Effector memory CD4-positive, alpha-beta T cell (primary cell): Measurements from ENCODE around the gene DIP2B.

Experiments used
- DNase-seq, 3 donors: peaks; one replicate each; pipeline ENCODE4 v3.0.0-alpha.2; 2020
- H3K27ac ChIP-seq: 2 replicates; pipeline ENCODE4 v1.7.0; 2013; ENCODE audit warnings: mild to moderate bottlenecking, low read length, moderate library complexity; ENCODE audit not compliant: insufficient read depth, poor library complexity, severe bottlenecking
- H3K27me3 ChIP-seq: replicated peaks from 2 replicates; pipeline ENCODE4 v1.7.0; 2013; ENCODE audit warnings: mild to moderate bottlenecking, low read length; ENCODE audit not compliant: insufficient read depth, control insufficient read depth, poor library complexity, severe bottlenecking
- H3K36me3 ChIP-seq: 2 replicates; pipeline ENCODE4 v1.7.0; 2013; ENCODE audit warnings: mild to moderate bottlenecking, low read length, moderate library complexity; ENCODE audit not compliant: control insufficient read depth, insufficient read depth
- H3K4me1 ChIP-seq: 2 replicates; pipeline ENCODE4 v1.7.0; 2013; ENCODE audit warnings: low read length, mild to moderate bottlenecking; ENCODE audit not compliant: control insufficient read depth, insufficient read depth, poor library complexity, severe bottlenecking
- H3K4me3 ChIP-seq: 2 replicates; pipeline ENCODE4 v1.7.0; 2013; ENCODE audit warnings: low read length, low read depth, mild to moderate bottlenecking; ENCODE audit not compliant: insufficient read depth, poor library complexity, severe bottlenecking
- H3K9me3 ChIP-seq: 2 replicates; pipeline ENCODE4 v1.7.0; 2013; ENCODE audit warnings: mild to moderate bottlenecking, low read length, moderate library complexity; ENCODE audit not compliant: control insufficient read depth

The DIP2B gene

GRCh38 chr12:50569876-50570275 lies 65.1 kb downstream of the DIP2B start:
- Histone ChIP-seq H3K9me3 (no peaks in the 10 kb centered on the region), H3K27me3 (no peaks in the 10 kb centered on the region), H3K27ac (no peak overlapping the region), H3K4me3 (no peak overlapping the region), H3K4me1 (no peaks in the 10 kb centered on the region), H3K36me3 (no peaks in the 10 kb centered on the region)
- DNase-seq: no peak

DNA sequence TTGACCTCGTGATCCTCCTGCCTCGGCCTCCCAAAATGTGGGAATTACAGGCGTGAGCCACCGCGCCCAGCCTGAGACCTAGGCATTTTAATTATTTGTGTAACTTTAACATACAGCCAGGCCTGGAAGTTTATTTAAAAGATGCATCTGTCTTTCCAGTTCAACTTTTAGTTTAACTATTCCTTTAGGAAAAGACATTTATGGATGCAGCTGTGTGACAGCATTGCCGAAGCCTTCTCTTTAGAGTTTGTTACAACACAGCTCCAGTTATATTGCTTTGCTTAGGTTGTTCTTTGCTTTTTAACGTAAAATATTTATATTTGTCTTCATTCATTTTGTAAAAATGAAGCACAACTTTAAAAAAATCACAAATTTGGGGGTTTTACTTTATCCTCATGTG lies 67.0 kb downstream of the DIP2B start:
- H3K9me3 ChIP-seq: no peaks in the 10 kb centered on the region
- DNase-seq: no peak
- H3K4me3 ChIP-seq: no peak overlapping the region
- no peaks in the 10 kb centered on the region for H3K27me3 ChIP-seq
- no peaks in the 10 kb centered on the region for H3K36me3 ChIP-seq
- no peaks in the 10 kb centered on the region for H3K4me1 ChIP-seq
- H3K27ac ChIP-seq: no peak overlapping the region

- Histone ChIP-seq H3K36me3 (no peaks in the 10 kb centered on the region), H3K27me3 (no peaks in the 10 kb centered on the region), H3K4me3 (no peak overlapping the region), H3K27ac (no peak overlapping the region), H3K9me3 (no peaks in the 10 kb centered on the region), H3K4me1 (no peaks in the 10 kb centered on the region)
- no peak for DNase-seq
Measured at GRCh38 chr12:50572287-50572686, 67.5 kb downstream of the DIP2B start.

GRCh38 chr12:50572760-50573159 lies 68.0 kb downstream of the DIP2B start:
- Histone ChIP-seq H3K36me3 (no peaks in the 10 kb centered on the region), H3K27ac (no peak overlapping the region), H3K9me3 (no peaks in the 10 kb centered on the region), H3K27me3 (no peaks in the 10 kb centered on the region), H3K4me3 (no peak overlapping the region), H3K4me1 (no peaks in the 10 kb centered on the region)
- no peak for DNase-seq

DNA sequence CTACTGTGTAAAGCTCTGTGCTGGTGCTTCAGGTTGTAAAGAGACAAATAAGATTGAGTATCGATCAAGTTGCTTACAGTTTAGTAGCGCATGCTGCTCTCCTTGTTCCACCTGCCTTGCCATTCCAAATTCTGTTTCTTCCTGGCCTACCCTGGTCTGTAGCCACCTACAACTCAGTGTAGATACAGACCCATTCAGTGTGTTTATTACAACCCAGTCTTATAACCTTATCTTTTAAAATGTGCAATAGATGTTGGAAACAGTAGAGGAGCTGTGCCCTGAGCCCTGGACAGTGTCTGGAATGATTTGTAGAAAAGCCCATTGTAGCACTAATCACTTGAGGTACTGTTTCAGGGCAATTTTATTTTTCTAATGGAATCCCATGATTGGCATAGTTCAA lies 68.5 kb downstream of the DIP2B start:
- no peaks in the 10 kb centered on the region for H3K4me1 ChIP-seq
- no peak overlapping the region for H3K4me3 ChIP-seq
- no peak for DNase-seq

GRCh38 chr12:50574601-50575348 lies 70.0 kb downstream of the DIP2B start:
- no peak overlapping the region for H3K4me3 ChIP-seq
- no peak overlapping the region for H3K27ac ChIP-seq
- H3K9me3 ChIP-seq: no peaks in the 10 kb centered on the region
- DNase-seq: no peak
- no peaks in the 10 kb centered on the region for H3K27me3 ChIP-seq
- no peaks in the 10 kb centered on the region for H3K36me3 ChIP-seq
- H3K4me1 ChIP-seq: peaks cover 2% of the 10 kb centered on the region

More for the DNA sequence above, 68.5 kb downstream of the DIP2B start:
- Histone ChIP-seq H3K9me3 (no peaks in the 10 kb centered on the region), H3K27ac (no peak overlapping the region), H3K36me3 (no peaks in the 10 kb centered on the region), H3K27me3 (no peaks in the 10 kb centered on the region)

GRCh38 chr12:50579757-50580267 lies 75.0 kb downstream of the DIP2B start:
- H3K27me3 ChIP-seq: no peaks in the 10 kb centered on the region
- peaks cover 2% of the 10 kb centered on the region for H3K4me1 ChIP-seq
- H3K9me3 ChIP-seq: no peaks in the 10 kb centered on the region
- H3K4me3 ChIP-seq: no peak overlapping the region
- DNase-seq: no peak
- H3K36me3 ChIP-seq: no peaks in the 10 kb centered on the region
- H3K27ac ChIP-seq: no peak overlapping the region

GRCh38 chr12:50580436-50580835 lies 75.7 kb downstream of the DIP2B start:
- no peaks in the 10 kb centered on the region for H3K36me3 ChIP-seq
- peaks cover 2% of the 10 kb centered on the region for H3K4me1 ChIP-seq
- H3K27me3 ChIP-seq: no peaks in the 10 kb centered on the region
- H3K9me3 ChIP-seq: no peaks in the 10 kb centered on the region
- DNase-seq: no peak
- H3K4me3 ChIP-seq: no peak overlapping the region
- no peak overlapping the region for H3K27ac ChIP-seq

GRCh38 chr12:50581226-50582184 lies 76.7 kb downstream of the DIP2B start:
- Histone ChIP-seq H3K27me3 (no peaks in the 10 kb centered on the region), H3K9me3 (no peaks in the 10 kb centered on the region), H3K27ac (no peak overlapping the region), H3K4me3 (no peak overlapping the region), H3K4me1 (peaks cover 2% of the 10 kb centered on the region), H3K36me3 (no peaks in the 10 kb centered on the region)
- no peak for DNase-seq

- no peak for DNase-seq
- Histone ChIP-seq H3K27ac (no peak overlapping the region), H3K4me1 (peaks cover 2% of the 10 kb centered on the region), H3K9me3 (no peaks in the 10 kb centered on the region), H3K36me3 (no peaks in the 10 kb centered on the region), H3K27me3 (no peaks in the 10 kb centered on the region), H3K4me3 (no peak overlapping the region)
Measured at GRCh38 chr12:50584135-50584534, 79.3 kb downstream of the DIP2B start.
